GM18526 (cell line): Measurements from ENCODE around the gene CARD9.

ENCODE experiments used
- POLR2A ChIP-seq: IDR thresholded peaks from 3 replicates; pipeline ENCODE4 v1.6.1; 2011; ENCODE audit not compliant: insufficient read length; ENCODE audit errors: extremely low read depth

The CARD9 gene

DNA sequence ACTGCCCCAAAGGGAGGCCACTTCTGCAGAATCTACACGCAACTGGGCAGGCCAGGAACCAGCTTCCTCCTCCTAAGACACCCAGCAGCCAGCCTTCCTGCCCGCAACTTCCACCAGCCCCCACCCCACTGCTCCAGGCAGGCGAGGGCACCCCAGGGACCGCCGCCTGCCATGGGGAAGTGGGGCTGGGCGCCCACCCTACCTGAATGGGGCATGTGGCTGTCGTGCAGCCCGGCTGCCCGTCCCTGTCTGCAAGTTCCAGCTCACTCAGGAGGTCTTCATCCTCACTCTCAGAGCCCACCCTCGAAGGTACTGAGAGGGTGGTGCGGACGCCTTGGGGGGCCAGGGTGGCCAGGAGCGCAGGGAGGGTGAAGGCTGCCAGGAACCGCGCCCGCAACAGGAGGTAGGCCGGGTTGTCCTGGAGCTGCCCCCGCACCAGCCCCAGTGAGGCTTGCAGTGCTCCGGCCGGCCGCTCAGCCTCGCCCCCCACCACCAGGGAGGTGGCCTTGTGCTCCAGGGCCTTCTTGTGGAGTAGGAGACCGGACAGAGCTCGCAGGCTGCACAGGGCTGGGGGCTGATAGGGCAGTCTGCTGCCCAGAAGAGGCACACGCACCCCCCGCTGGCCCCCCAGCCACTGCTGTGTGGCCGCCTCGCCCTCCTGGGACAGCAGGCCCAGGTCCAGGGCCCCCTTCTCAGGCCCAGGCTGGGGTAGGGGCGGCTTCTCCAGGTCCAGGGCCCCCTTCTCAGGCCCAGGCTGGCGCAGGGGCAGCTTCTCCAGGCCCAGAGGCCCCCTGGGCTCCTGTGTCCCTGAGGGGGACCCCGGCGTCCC, 4.1 kb upstream of the CARD9 start:
- TF ChIP-seq POLR2A, result no peak

DNA sequence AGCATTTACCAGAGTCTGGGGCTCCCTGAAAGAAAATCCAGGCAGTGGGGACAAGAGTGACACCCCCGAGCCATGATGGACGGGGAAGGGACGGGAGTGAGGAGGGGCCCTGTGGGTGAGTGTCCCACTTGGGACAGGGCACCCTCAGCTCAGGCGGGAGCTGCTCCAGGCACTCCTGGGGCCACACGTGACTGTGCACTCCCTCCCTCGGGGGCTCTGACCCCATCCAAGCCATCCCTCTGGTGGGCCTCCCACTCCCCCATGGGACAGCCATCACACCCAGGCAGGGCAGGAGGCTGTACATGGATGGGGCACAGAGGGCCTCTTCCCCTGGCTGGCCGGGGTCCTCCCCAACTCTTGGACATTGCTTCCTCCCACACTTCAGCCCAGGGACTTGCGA, 3.0 kb upstream of the CARD9 start:
- TF ChIP-seq POLR2A, result no peak

DNA sequence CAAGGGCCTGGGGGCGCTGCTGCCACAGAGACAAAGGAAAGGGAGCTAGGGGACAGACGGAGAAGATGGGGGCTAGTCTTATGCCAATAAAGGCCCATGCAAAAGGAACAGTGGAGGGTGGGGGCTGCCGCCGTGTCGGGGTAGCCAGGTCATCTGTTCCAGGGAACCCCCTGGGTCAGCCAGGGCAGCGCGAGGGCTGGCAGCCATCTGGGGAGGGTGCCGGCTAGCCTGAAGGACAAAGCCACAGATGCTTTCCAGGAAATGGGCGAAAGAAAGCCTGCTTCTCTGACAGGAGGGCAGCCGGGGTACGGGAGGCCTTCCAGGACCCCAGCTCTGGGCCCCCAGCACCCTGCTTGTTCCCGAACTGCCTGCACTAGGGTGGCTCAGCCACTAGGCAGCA, 1.6 kb upstream of the CARD9 start:
- no peak for TF ChIP-seq POLR2A

DNA sequence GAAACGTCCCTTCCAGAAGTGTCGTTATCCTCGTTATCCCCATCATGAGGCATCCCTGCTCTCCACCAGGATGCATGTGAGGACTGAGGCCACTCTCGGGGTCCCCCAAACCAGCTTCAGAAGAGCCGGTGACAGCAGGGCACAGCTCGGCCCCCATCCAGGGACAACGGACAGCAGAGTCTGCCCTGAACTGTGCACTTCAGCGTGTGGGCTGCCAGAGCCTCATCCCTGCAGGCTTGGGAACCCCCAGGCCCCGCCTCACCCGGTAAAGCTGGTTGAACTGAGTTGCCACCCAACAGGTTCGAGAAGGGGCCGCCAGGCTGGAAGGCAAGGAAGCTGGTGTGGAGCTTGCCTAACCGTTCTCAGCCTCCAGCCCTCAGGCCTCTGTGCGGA, 710 bp upstream of the CARD9 start:
- TF ChIP-seq POLR2A, result no peak

DNA sequence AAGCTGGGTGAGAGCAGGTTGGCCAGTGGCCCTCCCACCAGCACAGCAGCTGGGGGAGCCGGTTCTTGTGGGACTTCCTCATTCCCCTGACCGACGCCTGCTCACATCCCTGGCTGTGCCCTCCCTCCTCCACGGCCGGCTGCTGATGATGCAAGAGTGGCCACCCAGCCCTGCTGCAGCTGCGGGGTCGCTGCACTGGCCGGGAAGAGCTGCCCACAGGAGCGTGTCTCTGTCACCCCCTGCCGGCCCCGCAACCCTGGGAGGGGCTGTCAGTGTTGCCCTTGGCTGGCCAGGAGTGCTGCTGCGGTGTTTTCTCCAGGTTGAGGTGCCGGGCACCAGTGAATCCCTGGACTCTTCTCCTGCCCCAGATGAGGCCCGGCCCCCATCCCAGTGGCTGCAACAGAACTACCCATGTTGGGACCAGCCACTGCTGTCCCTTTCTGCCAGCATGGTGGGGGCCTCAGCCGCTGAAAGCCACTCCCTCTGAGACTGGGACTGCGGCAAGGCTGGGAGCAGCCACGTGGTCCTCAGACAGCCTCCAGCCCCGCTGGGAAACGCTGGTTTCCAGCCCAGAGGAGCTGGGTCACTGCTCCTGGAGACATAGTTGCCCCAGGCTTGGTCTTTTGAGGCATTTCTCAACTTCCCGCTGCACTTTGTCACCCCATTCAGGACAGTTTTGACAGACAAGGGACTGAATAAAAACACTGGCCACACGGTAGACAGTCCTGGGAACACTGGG, 739 bp downstream of the CARD9 start:
- no peak for TF ChIP-seq POLR2A

DNA sequence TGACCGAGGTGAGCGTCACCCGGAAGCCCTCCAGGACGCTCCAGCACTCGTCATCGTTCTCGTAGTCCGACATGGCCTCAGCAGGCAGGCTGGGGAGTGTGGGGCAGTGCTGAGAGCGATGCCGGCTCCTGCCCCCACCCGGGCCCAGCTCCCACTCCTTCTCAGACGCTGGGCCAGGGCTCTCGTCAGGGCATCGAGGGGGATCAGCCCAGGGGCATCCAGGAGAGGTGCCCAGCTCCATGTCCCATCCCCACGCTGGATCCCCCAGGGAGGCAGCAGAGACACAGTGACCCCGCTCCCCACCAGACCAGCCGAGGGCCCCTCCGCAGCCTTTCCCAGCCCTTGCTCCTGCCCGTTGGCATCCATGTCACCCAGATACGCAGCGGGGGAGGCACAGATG, 1.5 kb downstream of the CARD9 start:
- no peak for TF ChIP-seq POLR2A

DNA sequence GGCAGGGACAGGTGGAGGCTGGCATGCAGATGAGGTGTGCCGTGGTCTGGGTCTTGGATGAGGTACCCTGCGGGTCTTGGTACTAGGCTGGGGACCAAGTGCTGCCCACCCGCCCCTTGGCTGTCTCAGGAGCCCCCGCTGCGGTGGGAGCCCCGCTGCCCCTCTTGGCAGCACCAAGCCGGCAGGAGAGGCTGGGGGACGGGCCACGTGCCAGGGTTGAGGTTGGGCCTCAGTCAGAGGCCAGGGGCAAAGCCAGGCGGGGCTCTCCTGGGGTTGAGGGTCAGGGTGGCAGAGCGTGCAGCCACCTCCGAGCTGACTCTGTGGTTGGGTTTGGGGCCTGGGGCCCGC, 2.0 kb downstream of the CARD9 start:
- no peak for TF ChIP-seq POLR2A

DNA sequence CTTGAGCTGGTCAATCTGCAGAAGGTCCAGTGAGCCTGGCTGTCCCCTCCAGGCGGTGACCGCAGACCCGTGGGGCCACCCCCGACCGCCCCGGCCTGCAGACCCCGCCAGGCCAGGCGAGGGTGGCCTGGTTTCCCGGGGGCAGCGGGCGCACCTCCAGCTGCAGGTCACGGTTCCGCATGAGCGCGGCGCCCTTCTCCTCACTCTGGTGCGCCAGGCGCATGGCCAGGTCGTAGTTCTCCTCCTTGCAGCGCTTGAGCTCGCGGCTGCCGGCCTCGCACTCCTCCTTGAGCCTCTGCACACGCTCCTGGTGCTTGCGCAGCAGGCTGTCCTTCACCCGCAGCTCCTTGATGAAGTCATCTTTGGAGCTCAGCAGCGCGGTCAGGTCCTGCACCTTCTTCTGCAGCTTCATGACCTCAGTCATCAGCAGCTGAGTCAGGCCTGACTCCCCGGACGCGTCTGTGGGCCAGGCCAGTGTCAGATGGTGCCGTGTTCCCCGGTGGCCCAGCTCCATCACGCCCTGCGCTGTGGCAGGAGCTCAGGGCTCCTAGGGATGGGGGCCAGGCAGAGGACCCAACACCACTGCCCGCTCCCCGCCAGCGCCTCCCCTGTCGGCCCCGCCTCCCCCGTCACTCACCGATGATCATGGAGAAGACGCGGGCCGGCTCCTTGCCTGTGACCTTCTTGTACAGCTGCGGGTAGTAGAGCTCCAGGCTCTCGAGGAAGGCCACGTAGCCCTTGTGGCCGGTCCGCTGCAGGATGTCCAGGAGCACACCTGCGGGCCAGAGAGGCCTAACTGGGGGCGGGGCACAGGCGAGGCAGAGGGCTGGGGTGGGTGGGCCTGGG, 2.6 kb downstream of the CARD9 start:
- no peak for TF ChIP-seq POLR2A

DNA sequence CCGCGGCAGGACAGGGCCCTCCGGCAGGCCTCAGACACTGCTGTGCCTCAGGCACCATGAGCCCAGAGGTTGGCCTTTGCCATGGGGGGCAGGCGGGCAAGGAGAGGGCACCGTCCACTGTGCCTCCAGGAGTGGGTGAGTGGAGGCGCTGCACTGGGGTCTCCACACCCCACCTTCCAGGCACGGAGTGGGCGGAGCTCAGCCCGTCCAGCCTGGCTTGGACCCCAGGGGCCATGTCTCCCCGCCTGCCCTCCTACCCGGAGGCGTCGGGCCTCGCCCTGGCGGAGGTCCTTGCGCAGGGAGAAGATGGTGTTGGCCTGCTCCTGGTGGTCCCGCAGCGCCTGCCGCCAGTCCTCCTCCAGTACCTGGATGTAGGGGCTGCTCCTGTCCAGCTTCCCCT, 3.4 kb downstream of the CARD9 start:
- no peak for TF ChIP-seq POLR2A

DNA sequence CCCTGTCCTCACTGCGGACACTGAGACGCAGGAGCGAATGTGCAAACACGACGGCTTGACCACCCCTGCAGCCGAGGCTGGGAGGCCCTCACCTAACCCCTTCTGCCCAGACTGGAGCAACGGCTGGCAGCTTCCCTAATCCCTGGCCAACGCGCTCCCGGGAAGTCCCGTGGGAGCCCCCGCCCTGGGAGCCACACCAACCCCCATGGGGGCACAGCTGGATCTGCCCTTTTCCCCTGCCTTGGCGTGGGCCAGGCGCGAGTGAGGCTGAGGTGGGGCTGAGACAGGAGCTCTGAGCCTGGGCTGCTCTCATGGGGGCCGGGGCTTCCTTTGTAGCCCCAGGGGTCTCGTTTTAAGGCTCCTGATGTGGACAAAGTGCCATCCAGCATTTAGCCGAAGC, 5.3 kb downstream of the CARD9 start:
- no peak for TF ChIP-seq POLR2A

DNA sequence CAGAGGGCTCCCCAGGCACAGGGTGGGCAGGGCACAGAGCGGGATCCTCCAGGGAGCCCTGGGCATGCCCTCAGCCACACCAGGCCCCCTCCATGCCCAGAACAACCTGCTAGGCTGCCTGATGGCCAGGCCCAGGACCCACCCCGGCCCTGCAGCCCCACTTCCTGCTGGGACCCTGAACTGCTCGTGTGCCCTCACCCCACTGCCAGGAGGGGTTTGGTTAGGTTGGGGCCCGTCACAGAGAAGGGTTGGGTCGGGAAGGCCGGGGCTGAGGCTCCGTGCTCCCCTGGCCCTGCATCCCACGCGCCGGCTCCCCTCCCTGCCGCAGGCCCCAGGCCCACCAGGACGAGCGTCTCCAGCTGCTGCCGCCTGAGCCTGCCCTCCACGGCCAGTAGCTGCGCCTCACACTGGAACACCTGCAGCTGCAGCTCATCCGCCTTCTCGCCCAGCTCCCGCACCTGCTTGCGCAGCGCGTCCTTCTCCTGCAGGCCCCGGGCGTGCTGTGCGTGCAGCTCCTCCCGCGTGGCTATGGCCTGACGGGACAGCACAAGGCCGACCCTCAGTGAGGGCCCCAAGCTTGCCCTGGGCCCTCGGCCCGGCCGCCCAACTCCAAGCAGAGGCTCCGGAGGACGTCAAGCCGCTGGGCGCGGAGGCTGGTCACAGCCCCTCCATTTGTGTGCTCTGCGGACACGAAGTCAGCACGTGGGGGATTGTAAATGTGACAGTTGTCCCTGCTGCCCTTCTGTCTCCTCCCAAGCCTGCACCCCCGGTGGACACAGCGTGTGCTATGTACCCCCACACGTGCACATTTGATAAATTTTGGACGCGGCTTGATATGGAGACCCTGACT, 5.9 kb downstream of the CARD9 start:
- TF ChIP-seq POLR2A, result no peak

DNA sequence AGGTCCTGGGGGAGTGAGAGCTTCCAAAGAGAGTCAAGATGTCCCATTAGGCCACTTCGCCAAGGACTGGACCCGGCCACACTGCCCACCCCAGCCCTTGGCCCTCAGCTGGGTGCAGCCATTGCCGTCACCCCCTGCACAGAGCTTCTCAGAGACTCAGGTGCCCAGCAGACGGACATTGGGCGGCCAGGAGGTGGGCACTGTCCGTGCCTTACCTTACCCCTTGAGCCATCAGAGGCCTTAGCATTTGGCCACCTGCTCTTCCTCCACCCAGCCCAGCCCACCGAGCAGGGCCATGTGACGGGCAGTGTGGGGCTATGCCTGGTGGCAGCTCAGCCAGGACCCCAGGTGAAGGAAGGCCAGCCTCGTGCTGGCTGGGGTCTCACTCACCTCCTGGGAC, 6.6 kb downstream of the CARD9 start:
- TF ChIP-seq POLR2A, result no peak

DNA sequence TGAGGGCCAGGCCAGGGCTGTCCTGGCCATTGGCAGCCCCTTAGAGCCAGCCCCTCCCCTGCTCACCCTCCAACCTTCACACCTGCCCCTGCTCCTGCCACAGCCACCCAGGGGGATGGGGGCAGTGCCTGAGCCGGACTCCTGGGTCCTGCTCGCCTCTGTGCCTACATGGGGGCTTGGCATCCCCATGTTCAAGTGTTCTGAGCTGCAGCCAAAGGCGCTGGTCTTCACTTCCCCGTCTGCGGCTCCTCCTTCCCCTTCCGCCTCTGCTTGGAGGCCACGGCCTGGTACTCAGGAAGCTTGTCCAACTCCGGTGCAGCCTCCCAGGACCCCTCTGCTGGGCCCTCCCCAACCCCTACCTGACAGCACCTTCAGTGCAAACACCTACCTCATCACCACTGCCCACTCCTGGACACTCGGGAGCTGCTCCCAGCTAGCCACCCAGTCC, 7.7 kb downstream of the CARD9 start:
- TF ChIP-seq POLR2A, result no peak

DNA sequence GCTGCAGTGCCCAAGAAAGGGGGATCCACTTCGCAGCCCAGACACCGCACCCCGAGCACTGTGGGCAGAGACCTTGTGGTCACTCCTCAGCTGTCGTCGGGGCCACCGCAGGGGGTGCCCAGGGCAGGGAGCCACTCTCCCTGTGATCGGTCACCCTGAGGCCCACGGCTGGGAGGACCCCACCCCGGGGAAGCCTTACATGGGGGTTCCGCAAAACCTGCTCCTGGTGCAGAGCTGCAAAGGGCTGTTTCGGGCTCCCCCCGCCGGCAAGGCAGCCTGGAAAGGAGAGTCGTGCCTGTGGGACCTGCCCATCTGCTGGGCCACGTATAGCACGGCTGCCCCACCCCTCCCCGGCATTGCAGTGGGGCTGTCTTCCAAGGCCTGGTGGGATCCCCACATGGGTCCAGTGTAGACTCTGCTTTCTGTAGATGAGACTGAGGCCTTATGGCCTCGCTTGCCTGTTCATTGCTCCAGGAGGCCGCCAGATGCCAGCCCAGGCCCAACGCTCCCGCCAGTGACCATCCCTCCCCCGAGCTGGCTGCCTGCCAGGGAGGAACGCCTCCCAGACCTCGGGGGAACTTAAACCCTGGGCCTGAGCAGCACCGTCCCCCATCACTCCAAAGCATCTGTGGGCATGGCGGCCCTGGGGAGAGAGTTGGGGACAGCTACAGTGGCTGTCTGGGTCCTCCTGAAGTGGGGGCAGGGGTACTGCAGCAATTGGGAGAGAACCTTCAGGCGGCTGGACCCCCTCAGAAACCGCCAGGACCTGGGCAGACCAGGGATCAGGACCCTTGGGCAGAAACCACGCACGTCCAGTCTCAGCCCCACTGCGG, 8.3 kb downstream of the CARD9 start:
- no peak for TF ChIP-seq POLR2A
